RKO (cell line): Measurements from ENCODE around the gene TMEM186.
"Not testable (repeated sequence)": the region's sequence is repeated elsewhere in the genome, so short reads cannot be mapped to it uniquely, and the experiment has no call there.

ENCODE experiments used
- DNase-seq: peaks from one replicate; pipeline ENCODE4 v3.0.0-alpha.2; 2016; ENCODE audit warnings: low spot score

TMEM186 gene

GRCh38 chr16:8797364-8798173 is at the start of gene TMEM186, which contains the start of gene PMM2:
Gene TMEM186, minus strand, starts transcription at chr16:8797639. Its CDS starts 25 bp downstream, at chr16:8797614.
Gene PMM2, plus strand, starts transcription at chr16:8797839. Its CDS starts 44 bp downstream, at chr16:8797883.
- DNase-seq: peak; percentile 98

GRCh38 chr16:8847145-8847544 is 49.7 kb upstream of the TMEM186 start:
- DNase-seq: no peak

- DNase-seq: no peak
Measured at GRCh38 chr16:8846401-8846932, 49.0 kb upstream of the TMEM186 start.

- DNase-seq: no peak
Measured at GRCh38 chr16:8845699-8846298, 48.4 kb upstream of the TMEM186 start.

GRCh38 chr16:8843296-8843695 is 45.9 kb upstream of the TMEM186 start:
- DNase-seq: not testable (repeated sequence)

- not testable (repeated sequence) for DNase-seq
Measured at GRCh38 chr16:8842016-8842415, 44.6 kb upstream of the TMEM186 start.

GRCh38 chr16:8837594-8837993 is 40.2 kb upstream of the TMEM186 start:
- not testable (repeated sequence) for DNase-seq

GRCh38 chr16:8836797-8837196 is 39.4 kb upstream of the TMEM186 start:
- DNase-seq: not testable (repeated sequence)

- no peak for DNase-seq
Measured at GRCh38 chr16:8832717-8833105, 35.3 kb upstream of the TMEM186 start.

GRCh38 chr16:8831871-8832716 is 34.7 kb upstream of the TMEM186 start:
- no peak for DNase-seq

GRCh38 chr16:8831450-8831849 is 34.0 kb upstream of the TMEM186 start:
- no peak for DNase-seq

GRCh38 chr16:8828541-8829165 is 31.2 kb upstream of the TMEM186 start:
- no peak for DNase-seq

- no peak for DNase-seq
Measured at GRCh38 chr16:8826278-8826879, 28.9 kb upstream of the TMEM186 start.

- no peak for DNase-seq
Measured at GRCh38 chr16:8822403-8822802, 25.0 kb upstream of the TMEM186 start.

GRCh38 chr16:8819411-8820034 is 22.1 kb upstream of the TMEM186 start:
- DNase-seq: no peak

- no peak for DNase-seq
Measured at GRCh38 chr16:8818504-8819270, 21.2 kb upstream of the TMEM186 start.

- no peak for DNase-seq
Measured at GRCh38 chr16:8816967-8817655, 19.7 kb upstream of the TMEM186 start.

- DNase-seq: no peak
Measured at GRCh38 chr16:8814095-8814806, 16.8 kb upstream of the TMEM186 start.
